ENCODE results near the gene CUL2. TPM values are rescaled to one million over a fixed set of nuclear protein-coding genes. Genes with fewer than 3 reads are reported as not detected.

The CUL2 gene
- total RNA-seq, 4 donors from 2014 or later = 23.2 to 32.0 (median 24.5) TPM

- TF ChIP-seq, protein P1, sequence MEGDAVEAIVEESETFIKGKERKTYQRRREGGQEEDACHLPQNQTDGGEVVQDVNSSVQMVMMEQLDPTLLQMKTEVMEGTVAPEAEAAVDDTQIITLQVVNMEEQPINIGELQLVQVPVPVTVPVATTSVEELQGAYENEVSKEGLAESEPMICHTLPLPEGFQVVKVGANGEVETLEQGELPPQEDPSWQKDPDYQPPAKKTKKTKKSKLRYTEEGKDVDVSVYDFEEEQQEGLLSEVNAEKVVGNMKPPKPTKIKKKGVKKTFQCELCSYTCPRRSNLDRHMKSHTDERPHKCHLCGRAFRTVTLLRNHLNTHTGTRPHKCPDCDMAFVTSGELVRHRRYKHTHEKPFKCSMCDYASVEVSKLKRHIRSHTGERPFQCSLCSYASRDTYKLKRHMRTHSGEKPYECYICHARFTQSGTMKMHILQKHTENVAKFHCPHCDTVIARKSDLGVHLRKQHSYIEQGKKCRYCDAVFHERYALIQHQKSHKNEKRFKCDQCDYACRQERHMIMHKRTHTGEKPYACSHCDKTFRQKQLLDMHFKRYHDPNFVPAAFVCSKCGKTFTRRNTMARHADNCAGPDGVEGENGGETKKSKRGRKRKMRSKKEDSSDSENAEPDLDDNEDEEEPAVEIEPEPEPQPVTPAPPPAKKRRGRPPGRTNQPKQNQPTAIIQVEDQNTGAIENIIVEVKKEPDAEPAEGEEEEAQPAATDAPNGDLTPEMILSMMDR (IDR thresholded peaks at IDR 0.05; ENCODE audit: low read depth) = no peak
These were observed 10.9 kb downstream of the CUL2 start for GRCh38 chr10:35079265-35079664.

GRCh38 chr10:35075228-35075627 is 14.9 kb downstream of the CUL2 start:
- TF ChIP-seq, protein P1 (IDR thresholded peaks at IDR 0.05; ENCODE audit: low read depth) = no peak

- TF ChIP-seq, protein P1 (IDR thresholded peaks at IDR 0.05; ENCODE audit: low read depth) = no peak
These were observed 15.9 kb downstream of the CUL2 start for GRCh38 chr10:35074266-35074665.

DNA sequence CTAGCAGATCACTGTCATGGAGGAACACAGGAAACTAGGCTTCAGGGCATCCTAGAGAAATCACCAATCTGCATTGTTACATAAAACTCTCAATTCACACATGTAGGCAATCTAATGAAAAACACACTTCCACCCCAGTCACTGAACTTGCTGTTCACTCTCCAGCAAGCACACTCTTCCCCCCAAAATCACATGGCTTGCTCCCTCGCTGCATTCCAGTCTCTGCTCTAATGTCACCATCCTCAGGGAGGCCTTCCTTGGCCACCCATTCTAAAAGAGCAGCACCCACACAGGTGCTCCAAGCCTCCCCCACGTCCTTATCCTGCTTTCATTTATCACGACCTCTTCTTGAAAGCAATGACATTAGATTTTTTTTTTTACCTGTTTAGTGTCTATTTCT is 19.6 kb downstream of the CUL2 start:
- TF ChIP-seq, protein P1 (IDR thresholded peaks at IDR 0.05; ENCODE audit: low read depth) = no peak

DNA sequence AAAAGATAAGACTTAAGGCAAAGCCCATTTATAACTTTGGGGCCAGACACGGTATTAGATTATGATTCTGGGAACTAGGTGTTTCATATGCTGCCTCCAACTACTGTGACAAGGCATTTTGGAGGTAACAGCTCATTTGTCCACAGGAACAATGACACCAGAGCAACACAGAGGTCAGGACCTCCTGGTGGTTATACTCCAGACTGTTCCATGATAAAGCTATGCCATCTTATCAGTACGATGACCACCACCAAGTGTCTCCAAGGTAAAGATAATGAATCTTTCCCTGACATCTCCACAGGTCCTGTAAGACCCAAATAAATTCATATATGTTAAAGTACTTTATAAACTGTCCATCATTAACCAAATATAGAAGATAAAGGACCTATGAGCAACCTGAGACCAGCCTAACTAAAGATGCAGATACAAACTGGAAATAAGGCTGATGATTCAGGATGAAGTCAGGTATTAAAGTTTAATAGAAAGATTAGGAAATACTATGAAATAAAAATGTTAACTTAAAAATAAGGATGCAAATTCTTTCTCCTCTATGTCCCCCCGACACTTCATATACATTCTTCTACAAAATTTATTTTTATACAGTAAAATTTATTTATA is 26.2 kb downstream of the CUL2 start:
- TF ChIP-seq, protein P1 (IDR thresholded peaks at IDR 0.05; ENCODE audit: low read depth) = no peak

DNA sequence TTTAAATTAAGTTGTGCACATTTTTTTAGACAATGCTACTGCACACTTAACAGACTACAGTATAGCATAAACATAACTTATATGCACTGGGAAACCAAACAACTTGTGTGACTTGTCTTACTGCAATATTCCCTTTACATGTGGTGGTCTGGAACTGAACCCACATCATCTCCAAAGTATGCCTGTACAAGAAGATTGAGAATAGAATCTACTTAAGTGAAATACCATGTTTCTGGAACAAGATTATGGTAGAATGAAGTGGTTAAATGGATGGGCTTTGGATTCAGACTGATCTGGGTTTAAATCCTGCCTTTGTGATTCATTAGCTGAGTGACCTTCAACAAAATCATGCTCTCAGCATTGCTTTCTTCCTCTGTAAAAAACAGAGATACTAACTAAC is 30.7 kb downstream of the CUL2 start:
- TF ChIP-seq, protein P1 (IDR thresholded peaks at IDR 0.05; ENCODE audit: low read depth) = no peak

GRCh38 chr10:35058686-35059085 is 31.5 kb downstream of the CUL2 start:
- TF ChIP-seq, protein P1 (IDR thresholded peaks at IDR 0.05; ENCODE audit: low read depth) = no peak

Measured in subcutaneous adipose tissue (tissue), 4 donors.